Panc1 (cell line): Measurements from ENCODE around the gene SLC51A. TPM values are rescaled to one million over a fixed set of nuclear protein-coding genes. Genes with fewer than 3 reads are reported as not detected.

Source experiments
- ATAC-seq: fragments of 200-7000 bp; cut with Tn5 transposase; 2 replicates; pipeline ENCODE4 v1.9.1; 2020; ENCODE audit warnings: mild to moderate bottlenecking, moderate library complexity
- BruUV-seq: library from RNA; stranded (reverse); fragments of 400-500 nt; replicated peaks from 2 replicates; lab custom pipeline; 2021; lab: Mats Ljungman, UMichigan
- CTCF ChIA-PET: fragments of 300-600 bp; sonication (Branson Sonifier 250); formaldehyde crosslinking; loops from one replicate; lab custom pipeline; 2022; ENCODE audit warnings: antibody characterized with exemption; lab: Charles Lee
- POLR2A ChIA-PET: fragments of 300-600 bp; sonication (Branson Sonifier 250); formaldehyde crosslinking; loops from one replicate; lab custom pipeline; 2022; ENCODE audit warnings: antibody characterized with exemption; lab: Charles Lee
- DNase-seq: peaks from one replicate; pipeline ENCODE4 v3.0.0-alpha.2; 2010; ENCODE audit warnings: low read depth, low spot score
- H3K27ac ChIP-seq: 2 replicates; pipeline ENCODE4 v1.5.1; 2011; ENCODE audit warnings: mild to moderate bottlenecking, low read length, inconsistent platforms
- H3K27me3 ChIP-seq: fragments of 200-500 bp; sonication (Bioruptor generic); 2 replicates; pipeline ENCODE4 v1.6.0; 2014; ENCODE audit warnings: low read length, inconsistent platforms; ENCODE audit not compliant: control insufficient read depth, insufficient read depth
- H3K36me3 ChIP-seq: fragments of 200-500 bp; sonication (Bioruptor generic); 2 replicates; pipeline ENCODE4 v1.5.1; 2014; ENCODE audit warnings: inconsistent platforms, mild to moderate bottlenecking, low read length, moderate library complexity; ENCODE audit not compliant: control insufficient read depth, insufficient read depth
- H3K4me1 ChIP-seq: 2 replicates; pipeline ENCODE4 v1.5.1; 2011; ENCODE audit warnings: inconsistent platforms, mild to moderate bottlenecking, low read length, moderate library complexity; ENCODE audit not compliant: control insufficient read depth, insufficient read depth
- H3K4me3 ChIP-seq, 2 experiments: 2 replicates each; pipeline ENCODE4 v1.5.1; 2011 to 2012; ENCODE audit warnings: low read depth in 2 of 2, low read length in 2 of 2, mild to moderate bottlenecking in 2 of 2, inconsistent platforms in 1 of 2, moderate library complexity in 1 of 2
- H3K9me3 ChIP-seq: fragments of 200-500 bp; sonication (Bioruptor generic); 2 replicates; pipeline ENCODE4 v1.5.1; 2014; ENCODE audit warnings: low read depth, mild to moderate bottlenecking, inconsistent platforms, low read length, moderate library complexity; ENCODE audit not compliant: control insufficient read depth, insufficient read depth
- POLR2AphosphoS5 ChIP-seq: IDR thresholded peaks from 2 replicates; pipeline ENCODE4 v1.6.1; 2012; ENCODE audit warnings: mild to moderate bottlenecking, low read depth, low read length, moderate library complexity
- REST ChIP-seq, 2 experiments: IDR thresholded peaks; 2 replicates each; pipeline ENCODE4 v1.6.1; 2011 to 2012; ENCODE audit warnings: low read depth in 2 of 2, control low read depth in 1 of 2, low read length in 1 of 2, mild to moderate bottlenecking in 1 of 2, moderate library complexity in 1 of 2; ENCODE audit not compliant: insufficient read depth in 1 of 2
- SIN3A ChIP-seq: IDR thresholded peaks from 2 replicates; pipeline ENCODE4 v1.6.1; 2012; ENCODE audit warnings: low read depth, mild to moderate bottlenecking, low read length, moderate library complexity, borderline replicate concordance; ENCODE audit not compliant: insufficient read depth
- TCF7L2 ChIP-seq: IDR thresholded peaks from 2 replicates; pipeline ENCODE4 v1.6.1; 2011; ENCODE audit warnings: mild to moderate bottlenecking, low read depth, low read length, inconsistent platforms
- in situ Hi-C: cut with HindIII; loops from 2 replicates; pipeline ENCODE4 v1.10.0; 2016; ENCODE audit warnings: low sequenced_read_pairs, low pct_unique_long_range_greater_than_20kb
- intact Hi-C: fragments of 100-400 bp; cut with micrococcal nuclease; formaldehyde crosslinking; loops from one replicate; pipeline ENCODE4 v1.10.0; 2022; ENCODE audit not compliant: unreplicated experiment
- total RNA-seq: library from RNA; stranded (reverse); gene quantifications from one replicate; pipeline ENCODE4 v1.2.1, GENCODE V29; 2021; ENCODE audit not compliant: unreplicated experiment
- TF ChIP-seq, protein P1 (sequence below): fragments of 450-650 bp; IDR thresholded peaks from 2 replicates; pipeline ENCODE4 v1.5.1; 2017; ENCODE audit warnings: mild to moderate bottlenecking

Gene SLC51A
- total RNA-seq, 1 experiment from 2014 or later, result not detected

- BruUV-seq, result no TSS peak
- Histone ChIP-seq H3K27me3 (no peaks in the 10 kb centered on the region), H3K4me3 (no peak overlapping the region), H3K36me3 (no peaks in the 10 kb centered on the region), H3K27ac (no peak overlapping the region), H3K4me1 (no peaks in the 10 kb centered on the region), H3K9me3 (no peaks in the 10 kb centered on the region)
- ChIA-PET POLR2A (interaction anchor here (0.6 to 0.7 kb wide), 2 partner anchors 17 to 375 kb away, joined by 3 to 7 read pairs; no protein-coding TSS in a partner anchor), CTCF (interaction anchor here (1.3 kb wide), 2 partner anchors 9 to 113 kb away, joined by 3 to 4 read pairs; no protein-coding TSS in a partner anchor)
- ATAC-seq, result no peak
- no peak for TF ChIP-seq REST (IDR thresholded peaks at IDR 0.05; ENCODE audit: insufficient read depth in 1 of 2, low read depth in 2 of 2, low read length in 1 of 2)
- TF ChIP-seq TCF7L2, result no peak
- TF ChIP-seq, protein P1, sequence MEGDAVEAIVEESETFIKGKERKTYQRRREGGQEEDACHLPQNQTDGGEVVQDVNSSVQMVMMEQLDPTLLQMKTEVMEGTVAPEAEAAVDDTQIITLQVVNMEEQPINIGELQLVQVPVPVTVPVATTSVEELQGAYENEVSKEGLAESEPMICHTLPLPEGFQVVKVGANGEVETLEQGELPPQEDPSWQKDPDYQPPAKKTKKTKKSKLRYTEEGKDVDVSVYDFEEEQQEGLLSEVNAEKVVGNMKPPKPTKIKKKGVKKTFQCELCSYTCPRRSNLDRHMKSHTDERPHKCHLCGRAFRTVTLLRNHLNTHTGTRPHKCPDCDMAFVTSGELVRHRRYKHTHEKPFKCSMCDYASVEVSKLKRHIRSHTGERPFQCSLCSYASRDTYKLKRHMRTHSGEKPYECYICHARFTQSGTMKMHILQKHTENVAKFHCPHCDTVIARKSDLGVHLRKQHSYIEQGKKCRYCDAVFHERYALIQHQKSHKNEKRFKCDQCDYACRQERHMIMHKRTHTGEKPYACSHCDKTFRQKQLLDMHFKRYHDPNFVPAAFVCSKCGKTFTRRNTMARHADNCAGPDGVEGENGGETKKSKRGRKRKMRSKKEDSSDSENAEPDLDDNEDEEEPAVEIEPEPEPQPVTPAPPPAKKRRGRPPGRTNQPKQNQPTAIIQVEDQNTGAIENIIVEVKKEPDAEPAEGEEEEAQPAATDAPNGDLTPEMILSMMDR, result no peak
- TF ChIP-seq POLR2AphosphoS5, result no peak
- no peak for TF ChIP-seq SIN3A
- intact Hi-C loops (no loop called here), in situ Hi-C loops (loop anchor here (25.0 kb wide), 1 partner anchor 100 kb away; the partner anchor contains the start of gene TFRC)
- no peak for DNase-seq
Measured at GRCh38 chr3:196186651-196187573, 29.4 kb upstream of the SLC51A start.

GRCh38 chr3:196189566-196190347, 26.6 kb upstream of the SLC51A start:
- Histone ChIP-seq H3K4me3 (no peak overlapping the region), H3K4me1 (peaks cover 11% of the 10 kb centered on the region; the same call in 1 of the 2 replicates), H3K27me3 (no peaks in the 10 kb centered on the region), H3K9me3 (no peaks in the 10 kb centered on the region), H3K27ac (no peak overlapping the region), H3K36me3 (no peaks in the 10 kb centered on the region)
- intact Hi-C loops, result no loop called here
- ATAC-seq (no peak), DNase-seq (no peak)
- POLR2A ChIA-PET, result no interaction called here
- TF ChIP-seq, protein P1, result no peak
- no peak for TF ChIP-seq SIN3A
- TF ChIP-seq TCF7L2, result no peak
- TF ChIP-seq REST (IDR thresholded peaks at IDR 0.05; ENCODE audit: insufficient read depth in 1 of 2, low read depth in 2 of 2, low read length in 1 of 2), result no peak
- no peak for TF ChIP-seq POLR2AphosphoS5
- no TSS peak for BruUV-seq
- in situ Hi-C loops, result loop anchor here (25.0 kb wide), 1 partner anchor 102 kb away; the partner anchor contains the start of gene TFRC
- CTCF ChIA-PET, result no interaction called here
